ENCODE results near the gene GJA4. TPM values are rescaled to one million over a fixed set of nuclear protein-coding genes. Genes with fewer than 3 reads are reported as not detected.
A peak's percentile ranks its signal among the peaks of the same experiment; 100 is the strongest.

The GJA4 gene
- total and polyA plus RNA-seq, 7 experiments from 2014 or later = not detected

- H3K27ac ChIP-seq (ENCODE audit: low read depth, low read length) = no peak overlapping the region
- ChIA-PET POLR2A (no interaction called here), CTCF (interaction anchor here (0.6 to 1.4 kb wide), 5 partner anchors 11 to 516 kb away, joined by 3 to 5 read pairs (median 4); no protein-coding TSS in a partner anchor)
- no peaks in the 10 kb centered on the region for H3K36me3 ChIP-seq (ENCODE audit: control insufficient read depth in 2 of 3, insufficient read depth in 3 of 3, low read length in 3 of 3)
- H3K27ac Mint-ChIP-seq = no peak overlapping the region
- no peaks in the 10 kb centered on the region for H3K36me3 Mint-ChIP-seq
- intact Hi-C loops (cut with micrococcal nuclease) = loop anchor here (1.0 to 5.0 kb wide), 3 partner anchors 66 to 201 kb away; partner anchors contain the start of gene TMEM35B (in 1 of the 2)
- H3K4me3 ChIP-seq (ENCODE audit: low read length) = no peak overlapping the region
- peak; percentile 28 to 59 (median 47) for DNase-seq
- H3K4me1 ChIP-seq (ENCODE audit: control insufficient read depth in 2 of 2, insufficient read depth in 2 of 2, low read length in 2 of 2) = no peaks in the 10 kb centered on the region
- peaks cover 19 to 54% (median 43%) of the 10 kb centered on the region in 5 donors for H3K27me3 Mint-ChIP-seq
- no peaks in the 10 kb centered on the region for H3K27me3 ChIP-seq (ENCODE audit: control insufficient read depth in 2 of 2, insufficient read depth in 2 of 2, low read length in 2 of 2)
- no peaks in the 10 kb centered on the region for H3K9me3 ChIP-seq (ENCODE audit: control insufficient read depth in 2 of 3, low read length in 3 of 3)
- ATAC-seq = peak; percentile 88
- peaks cover 0 to 14% (median 3%) of the 10 kb centered on the region in 7 donors for H3K4me1 Mint-ChIP-seq
- no peak overlapping the region for H3K4me3 Mint-ChIP-seq
- peaks cover 0 to 2% (median 0%) of the 10 kb centered on the region in 11 donors for H3K9me3 Mint-ChIP-seq
Observed at GRCh38 chr1:34786521-34787325, 6.1 kb upstream of the GJA4 start.

- intact Hi-C loops (cut with micrococcal nuclease) = loop anchor here in 1 of 2 donors (5.0 kb wide), 1 partner anchor 200 kb away; the partner anchor contains the start of gene TMEM35B
- Histone ChIP-seq H3K4me3 (ENCODE audit: low read length) (no peak overlapping the region), H3K27ac (ENCODE audit: low read depth, low read length) (no peak overlapping the region), H3K9me3 (ENCODE audit: control insufficient read depth in 2 of 3, low read length in 3 of 3) (no peaks in the 10 kb centered on the region), H3K27me3 (ENCODE audit: control insufficient read depth in 2 of 2, insufficient read depth in 2 of 2, low read length in 2 of 2) (no peaks in the 10 kb centered on the region), H3K36me3 (ENCODE audit: control insufficient read depth in 2 of 3, insufficient read depth in 3 of 3, low read length in 3 of 3) (no peaks in the 10 kb centered on the region), H3K4me1 (ENCODE audit: control insufficient read depth in 2 of 2, insufficient read depth in 2 of 2, low read length in 2 of 2) (no peaks in the 10 kb centered on the region)
- POLR2A ChIA-PET = no interaction called here
- peaks cover 0 to 2% (median 0%) of the 10 kb centered on the region in 11 donors for H3K9me3 Mint-ChIP-seq
- H3K36me3 Mint-ChIP-seq = no peaks in the 10 kb centered on the region
- DNase-seq = no peak
- H3K4me3 Mint-ChIP-seq = no peak overlapping the region
- no peak overlapping the region for H3K27ac Mint-ChIP-seq
- ATAC-seq = no peak
- H3K4me1 Mint-ChIP-seq = peaks cover 0 to 17% (median 7%) of the 10 kb centered on the region in 7 donors
- H3K27me3 Mint-ChIP-seq = peaks cover 14 to 54% (median 44%) of the 10 kb centered on the region in 5 donors
- CTCF ChIA-PET = interaction anchor here (1.4 kb wide), 2 partner anchors 59 to 65 kb away, joined by 4 to 5 read pairs; no protein-coding TSS in a partner anchor
Observed at GRCh38 chr1:34787461-34788420, 5.1 kb upstream of the GJA4 start.

- no peaks in the 10 kb centered on the region for H3K36me3 Mint-ChIP-seq
- peaks cover 0 to 2% (median 0%) of the 10 kb centered on the region in 11 donors for H3K9me3 Mint-ChIP-seq
- no peaks in the 10 kb centered on the region for H3K9me3 ChIP-seq (ENCODE audit: control insufficient read depth in 2 of 3, low read length in 3 of 3)
- H3K27ac ChIP-seq (ENCODE audit: low read depth, low read length) = no peak overlapping the region
- peaks cover 9 to 31% (median 30%) of the 10 kb centered on the region in 5 donors for H3K27me3 Mint-ChIP-seq
- no peak overlapping the region for H3K4me3 Mint-ChIP-seq
- no peaks in the 10 kb centered on the region for H3K4me1 ChIP-seq (ENCODE audit: control insufficient read depth in 2 of 2, insufficient read depth in 2 of 2, low read length in 2 of 2)
- ATAC-seq = no peak
- H3K36me3 ChIP-seq (ENCODE audit: control insufficient read depth in 2 of 3, insufficient read depth in 3 of 3, low read length in 3 of 3) = no peaks in the 10 kb centered on the region
- CTCF ChIA-PET = no interaction called here
- no peak overlapping the region for H3K4me3 ChIP-seq (ENCODE audit: low read length)
- no peak for DNase-seq
- H3K27me3 ChIP-seq (ENCODE audit: control insufficient read depth in 2 of 2, insufficient read depth in 2 of 2, low read length in 2 of 2) = peaks cover 0 to 3% of the 10 kb centered on the region in 2 donors
- no peak overlapping the region for H3K27ac Mint-ChIP-seq
- POLR2A ChIA-PET = no interaction called here
- intact Hi-C loops (cut with micrococcal nuclease) = no loop called here
- H3K4me1 Mint-ChIP-seq = peaks cover 0 to 17% (median 7%) of the 10 kb centered on the region in 7 donors
Observed at GRCh38 chr1:34790985-34791384, 1.8 kb upstream of the GJA4 start.

- peaks cover 0 to 2% (median 0%) of the 10 kb centered on the region in 11 donors for H3K9me3 Mint-ChIP-seq
- Histone ChIP-seq H3K27ac (ENCODE audit: low read depth, low read length) (no peak overlapping the region), H3K36me3 (ENCODE audit: control insufficient read depth in 2 of 3, insufficient read depth in 3 of 3, low read length in 3 of 3) (no peaks in the 10 kb centered on the region), H3K9me3 (ENCODE audit: control insufficient read depth in 2 of 3, low read length in 3 of 3) (no peaks in the 10 kb centered on the region), H3K27me3 (ENCODE audit: control insufficient read depth in 2 of 2, insufficient read depth in 2 of 2, low read length in 2 of 2) (peaks cover 0 to 3% of the 10 kb centered on the region in 2 donors), H3K4me3 (ENCODE audit: low read length) (no peak overlapping the region), H3K4me1 (ENCODE audit: control insufficient read depth in 2 of 2, insufficient read depth in 2 of 2, low read length in 2 of 2) (no peaks in the 10 kb centered on the region)
- POLR2A ChIA-PET = no interaction called here
- ATAC-seq (no peak), DNase-seq (no peak)
- CTCF ChIA-PET = no interaction called here
- H3K4me3 Mint-ChIP-seq = peak overlapping the region; percentile 20 to 79 (median 67)
- no peaks in the 10 kb centered on the region for H3K36me3 Mint-ChIP-seq
- peaks cover 0 to 11% (median 4%) of the 10 kb centered on the region in 7 donors for H3K4me1 Mint-ChIP-seq
- H3K27me3 Mint-ChIP-seq = peaks cover 9 to 25% (median 21%) of the 10 kb centered on the region in 5 donors
- intact Hi-C loops (cut with micrococcal nuclease) = no loop called here
- no peak overlapping the region for H3K27ac Mint-ChIP-seq
Observed at GRCh38 chr1:34792424-34792823, 375 bp upstream of the GJA4 start.

GRCh38 chr1:34794001-34794789, 1.4 kb downstream of the GJA4 start:
- CTCF ChIA-PET = no interaction called here
- Mint-ChIP-seq H3K4me3 (peak overlapping the region in 1 of 10 donors; percentile 52), H3K27me3 (peaks cover 9 to 25% (median 15%) of the 10 kb centered on the region in 5 donors), H3K27ac (no peak overlapping the region), H3K9me3 (peaks cover 0 to 2% (median 0%) of the 10 kb centered on the region in 11 donors), H3K4me1 (peaks cover 0 to 11% (median 4%) of the 10 kb centered on the region in 7 donors), H3K36me3 (peaks cover 0 to 8% (median 0%) of the 10 kb centered on the region in 5 donors)
- Histone ChIP-seq H3K27me3 (ENCODE audit: control insufficient read depth in 2 of 2, insufficient read depth in 2 of 2, low read length in 2 of 2) (peaks cover 0 to 3% of the 10 kb centered on the region in 2 donors), H3K36me3 (ENCODE audit: control insufficient read depth in 2 of 3, insufficient read depth in 3 of 3, low read length in 3 of 3) (no peaks in the 10 kb centered on the region), H3K4me1 (ENCODE audit: control insufficient read depth in 2 of 2, insufficient read depth in 2 of 2, low read length in 2 of 2) (no peaks in the 10 kb centered on the region), H3K27ac (ENCODE audit: low read depth, low read length) (no peak overlapping the region), H3K4me3 (ENCODE audit: low read length) (no peak overlapping the region), H3K9me3 (ENCODE audit: control insufficient read depth in 2 of 3, low read length in 3 of 3) (no peaks in the 10 kb centered on the region)
- no peak for ATAC-seq
- no peak for DNase-seq
- POLR2A ChIA-PET = no interaction called here
- intact Hi-C loops (cut with micrococcal nuclease) = no loop called here

GRCh38 chr1:34794790-34795180, 2.0 kb downstream of the GJA4 start:
- Mint-ChIP-seq H3K36me3 (peaks cover 0 to 8% (median 0%) of the 10 kb centered on the region in 5 donors), H3K27me3 (peaks cover 9 to 24% (median 14%) of the 10 kb centered on the region in 5 donors), H3K4me1 (peaks cover 0 to 11% (median 4%) of the 10 kb centered on the region in 7 donors), H3K27ac (no peak overlapping the region), H3K9me3 (peaks cover 0 to 2% (median 0%) of the 10 kb centered on the region in 11 donors), H3K4me3 (no peak overlapping the region)
- Histone ChIP-seq H3K4me3 (ENCODE audit: low read length) (no peak overlapping the region), H3K36me3 (ENCODE audit: control insufficient read depth in 2 of 3, insufficient read depth in 3 of 3, low read length in 3 of 3) (no peaks in the 10 kb centered on the region), H3K4me1 (ENCODE audit: control insufficient read depth in 2 of 2, insufficient read depth in 2 of 2, low read length in 2 of 2) (no peaks in the 10 kb centered on the region), H3K27me3 (ENCODE audit: control insufficient read depth in 2 of 2, insufficient read depth in 2 of 2, low read length in 2 of 2) (peaks cover 0 to 3% of the 10 kb centered on the region in 2 donors), H3K27ac (ENCODE audit: low read depth, low read length) (no peak overlapping the region), H3K9me3 (ENCODE audit: control insufficient read depth in 2 of 3, low read length in 3 of 3) (no peaks in the 10 kb centered on the region)
- POLR2A ChIA-PET = no interaction called here
- intact Hi-C loops (cut with micrococcal nuclease) = no loop called here
- ATAC-seq (no peak), DNase-seq (no peak)
- CTCF ChIA-PET = no interaction called here
